ENCODE data around the gene NPL. TPM values are rescaled to one million over a fixed set of nuclear protein-coding genes. Genes with fewer than 3 reads are reported as not detected.

Gene NPL
- polyA plus RNA-seq (2013, experiment 1 of 2; ENCODE audit: insufficient read length): 0.59 TPM
- polyA plus RNA-seq (2013, experiment 2 of 2; ENCODE audit: insufficient read length): 0.84 TPM

- peak; percentile 73 for DNase-seq
These were observed at the start of gene NPL for GRCh38 chr1:182789138-182790076. Gene NPL, plus strand, starts transcription at chr1:182789773. Its CDS starts 4,599 bp downstream, at chr1:182794372.

GRCh38 chr1:182740120-182740519, 49.5 kb upstream of the NPL start:
- DNase-seq: no peak

- DNase-seq: no peak
These were observed 46.8 kb upstream of the NPL start for GRCh38 chr1:182742780-182743179.

DNA sequence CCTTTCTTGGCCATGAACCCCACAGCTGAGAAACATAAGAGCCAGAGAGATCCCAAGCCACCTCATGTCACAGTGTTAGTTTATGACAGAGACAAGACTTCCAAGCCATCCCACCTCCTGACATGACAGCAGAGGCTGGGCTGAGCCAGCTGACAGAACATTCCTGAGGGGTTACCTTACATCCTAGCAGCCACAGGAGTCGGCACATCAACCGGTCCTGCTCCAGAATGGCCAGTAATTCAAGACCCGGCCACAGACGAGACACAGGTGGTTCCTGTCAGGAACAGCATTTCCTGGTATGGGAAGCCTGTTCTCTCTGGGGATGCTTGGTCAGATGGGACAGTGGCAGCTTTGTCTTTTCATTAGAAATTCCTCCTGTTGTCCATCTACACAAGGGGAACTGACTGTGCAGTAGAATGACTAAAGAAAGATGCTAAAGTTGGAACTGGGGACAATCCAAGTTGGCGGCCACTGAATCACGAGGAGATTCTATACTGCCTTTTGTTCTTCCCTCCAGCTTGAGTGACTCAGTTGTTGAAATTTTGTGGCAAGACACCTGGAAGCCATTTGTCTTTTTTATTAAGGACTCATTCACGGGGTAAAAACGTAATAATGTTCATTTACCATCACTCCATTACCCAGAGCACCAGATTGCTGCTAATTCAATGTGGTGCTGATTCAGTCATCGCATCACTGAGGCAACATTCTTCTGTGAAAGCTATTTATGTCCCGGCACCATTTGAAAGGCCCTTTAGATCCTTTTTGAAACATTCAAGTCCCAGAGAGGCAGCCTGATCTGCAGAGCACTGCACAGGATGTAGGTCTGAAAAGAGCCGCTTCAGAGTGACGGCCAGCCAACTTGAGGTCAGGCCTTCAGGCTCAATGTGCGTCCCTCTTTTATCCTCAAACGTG, 37.2 kb upstream of the NPL start:
- no peak for DNase-seq

DNA sequence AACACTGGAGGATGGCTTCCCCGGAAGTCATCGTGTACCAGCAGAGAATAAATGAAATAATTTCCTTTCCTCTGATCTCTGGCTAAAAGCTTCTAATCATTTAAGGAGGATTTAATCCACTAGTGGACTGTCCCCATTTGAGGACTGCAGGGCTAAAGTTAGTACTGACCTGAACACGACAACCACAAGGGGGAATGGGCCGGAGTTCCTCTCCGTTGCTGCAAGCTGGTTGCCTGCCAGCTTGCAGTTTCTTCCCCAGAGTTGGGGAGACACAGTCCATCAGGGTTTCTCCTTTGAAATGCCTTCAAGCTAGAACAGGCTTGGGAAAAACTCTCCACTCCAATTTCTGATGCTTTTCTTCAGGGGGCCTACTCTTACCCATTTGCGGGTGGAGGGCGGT, 35.5 kb upstream of the NPL start:
- no peak for DNase-seq

DNA sequence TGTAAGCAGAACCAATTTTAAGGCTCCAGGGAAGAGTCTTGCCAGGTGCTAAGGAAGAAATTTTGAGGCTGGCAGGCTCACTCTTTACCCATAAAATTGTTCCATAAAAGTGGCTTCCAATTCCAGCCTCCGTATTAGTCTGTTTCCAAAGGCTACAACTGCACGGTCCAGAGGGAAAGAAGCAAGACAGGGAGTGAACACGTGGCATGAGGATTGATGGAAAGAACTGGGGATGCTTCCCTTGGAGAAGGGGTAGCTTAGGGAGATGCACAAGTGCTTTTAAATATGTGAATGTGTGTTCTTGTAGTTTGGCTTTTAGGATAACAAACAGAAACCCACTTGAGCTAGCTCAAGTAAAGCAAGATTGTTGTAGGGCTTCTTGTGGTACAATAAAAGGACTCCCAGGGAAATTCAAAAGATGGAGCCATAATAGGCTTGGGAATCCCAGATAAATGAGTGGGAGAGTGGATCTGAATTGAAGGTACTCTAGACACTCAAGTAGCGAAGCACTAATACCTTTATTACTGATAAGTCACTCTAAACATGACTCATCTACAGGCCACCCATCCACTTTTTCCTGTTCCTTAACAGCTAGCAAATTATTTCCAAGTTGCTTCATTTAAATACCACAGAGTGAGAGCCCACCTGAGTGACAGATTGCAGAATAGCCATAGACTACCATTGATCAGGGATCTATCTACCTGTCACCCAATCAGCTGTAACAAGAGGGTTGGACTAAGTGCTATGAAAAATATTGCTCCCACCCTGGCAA, 34.8 kb upstream of the NPL start:
- no peak for DNase-seq

DNA sequence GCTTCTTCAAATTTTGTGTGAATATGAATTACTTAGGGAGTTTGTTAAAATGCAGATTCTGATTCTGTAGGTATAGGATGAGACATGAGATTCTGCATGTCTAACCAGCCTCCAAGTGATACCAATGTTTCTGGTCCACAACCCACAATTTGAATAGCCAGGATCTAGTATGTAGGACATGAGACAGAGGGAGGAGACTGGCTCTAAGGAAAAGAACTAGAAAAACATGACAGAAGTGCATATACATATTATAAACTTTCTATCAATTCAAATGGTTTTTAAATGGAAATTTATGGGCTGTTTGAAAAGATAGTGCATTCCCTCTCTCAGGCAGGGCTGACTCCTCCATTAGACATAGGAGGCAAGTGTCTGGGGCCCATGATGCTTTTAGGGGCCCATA, 33.9 kb upstream of the NPL start:
- DNase-seq: no peak

DNA sequence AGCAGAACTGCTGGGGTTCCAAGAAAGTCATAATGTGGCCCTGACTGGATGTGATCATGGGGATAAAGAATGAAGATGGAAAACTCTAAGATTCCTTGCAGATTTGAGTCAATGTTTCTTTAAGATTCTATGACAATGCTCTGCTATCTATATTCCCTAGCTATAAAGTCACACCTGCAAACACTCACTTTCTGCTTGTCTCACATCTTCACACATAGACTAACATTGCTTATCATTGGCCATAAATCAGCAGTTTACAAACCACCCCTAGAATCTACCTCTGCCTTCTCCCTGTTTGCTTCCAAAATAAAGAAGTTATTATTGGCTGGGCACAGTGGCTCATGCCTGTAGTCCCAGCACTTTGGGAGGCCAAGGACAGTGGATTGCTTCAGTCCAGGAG, 33.1 kb upstream of the NPL start:
- DNase-seq: no peak

- DNase-seq: no peak
These were observed 27.9 kb upstream of the NPL start for GRCh38 chr1:182761396-182762395.

DNA sequence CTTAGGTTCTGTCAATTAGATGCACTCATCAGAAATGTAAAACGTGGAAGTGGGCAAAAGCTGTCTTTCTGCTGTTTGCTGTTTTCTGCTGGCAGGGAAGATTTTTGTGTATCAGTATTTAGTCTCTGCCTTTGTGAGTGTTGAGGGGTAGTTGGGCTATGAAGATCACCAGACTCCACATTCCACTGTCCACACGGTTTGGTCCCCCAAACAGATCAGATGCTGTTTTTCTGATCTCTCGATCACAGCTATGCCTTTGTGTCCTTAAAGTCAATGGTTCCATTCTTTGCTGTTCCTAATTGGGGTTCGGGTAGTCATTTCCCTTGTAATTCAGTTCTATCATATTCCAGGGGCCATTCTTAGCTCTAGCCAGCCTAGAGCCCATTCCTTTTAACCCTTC, 27.0 kb upstream of the NPL start:
- DNase-seq: no peak

DNA sequence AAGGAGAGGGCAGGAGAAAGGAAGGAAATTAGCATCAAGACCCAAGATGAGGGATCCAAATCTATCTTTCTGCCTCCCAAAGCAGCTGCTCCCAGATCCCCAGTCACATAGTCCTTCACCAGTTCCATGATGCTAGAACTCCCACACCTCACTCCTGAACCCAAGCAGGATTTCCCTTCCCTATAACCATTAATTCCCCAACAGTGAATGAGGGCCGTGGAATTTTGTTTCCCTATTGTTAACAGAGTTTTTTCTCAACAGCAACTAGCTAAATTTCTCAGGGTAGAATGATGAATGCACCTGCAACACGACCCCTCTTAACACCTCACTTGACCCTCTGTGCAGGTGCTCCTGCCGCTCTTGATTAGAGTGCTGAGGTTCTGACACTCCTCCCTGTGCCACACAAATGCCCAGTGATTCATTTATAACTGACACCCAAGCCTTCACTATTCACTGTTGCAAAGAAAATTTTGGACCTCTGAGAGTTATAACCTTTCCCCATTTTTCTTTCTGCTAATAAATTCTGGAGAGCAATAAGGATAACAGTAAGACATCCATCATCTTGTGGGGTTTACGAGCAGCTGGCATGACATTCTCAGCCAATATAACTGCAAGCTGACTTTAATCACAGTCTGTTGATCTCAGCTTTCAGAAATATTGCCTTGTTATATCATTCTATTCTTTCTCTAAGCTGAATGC, 25.4 kb upstream of the NPL start:
- no peak for DNase-seq

DNA sequence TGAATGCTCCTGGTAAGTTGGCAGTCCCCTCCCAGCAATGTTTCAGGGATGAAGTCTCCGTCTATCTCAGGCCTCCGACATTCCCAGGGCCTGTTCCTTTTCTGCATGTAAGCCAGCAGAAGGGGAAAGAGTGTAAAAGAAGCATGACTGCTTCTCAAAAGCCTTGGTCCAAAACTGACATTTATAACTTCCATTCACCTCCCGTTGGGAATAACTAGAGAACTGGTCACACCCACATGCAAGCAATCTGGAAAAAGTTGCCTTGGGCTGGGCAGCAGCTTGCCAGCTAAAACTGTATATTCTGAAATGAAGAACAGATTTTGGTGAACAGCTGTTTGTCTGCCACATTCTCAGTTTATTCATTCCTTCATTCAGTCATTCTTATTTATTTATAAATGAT, 24.2 kb upstream of the NPL start:
- no peak for DNase-seq

- DNase-seq: no peak
These were observed 23.5 kb upstream of the NPL start for GRCh38 chr1:182766050-182766449.

DNA sequence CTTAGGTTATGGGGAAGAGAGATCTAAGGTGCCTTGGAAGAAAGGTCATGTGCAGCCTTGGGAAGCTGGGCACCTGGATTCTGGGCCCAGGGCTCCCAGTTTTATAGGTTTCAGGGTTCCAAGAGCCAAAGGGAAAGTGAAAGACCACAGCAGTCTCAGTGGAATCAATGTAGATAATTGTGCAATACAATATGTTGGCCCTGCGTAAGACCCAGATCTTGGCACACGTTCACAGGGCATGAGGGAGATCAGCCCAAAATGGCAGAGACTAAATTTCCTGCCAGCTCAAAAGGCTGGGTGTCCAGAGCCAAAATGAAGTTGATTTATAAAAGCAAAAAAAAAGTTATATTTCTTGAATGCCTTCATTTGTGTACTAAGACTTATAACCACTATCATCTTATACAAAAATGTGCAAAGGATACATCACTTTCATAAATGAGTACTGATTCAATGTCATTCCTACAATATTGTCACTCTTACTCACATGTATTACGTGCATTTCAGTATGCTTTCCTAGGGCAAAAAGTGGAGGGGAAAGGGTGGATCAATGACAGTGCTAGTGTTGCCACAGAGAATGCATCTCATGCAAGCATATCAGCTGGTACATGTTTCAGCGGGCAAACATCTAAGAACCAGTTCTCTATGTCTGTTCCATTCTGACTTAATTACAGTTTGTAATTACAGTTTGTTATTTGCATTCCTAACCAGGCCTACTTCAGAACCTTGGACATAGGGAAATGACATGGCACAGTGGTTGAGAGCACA, 22.5 kb upstream of the NPL start:
- DNase-seq: no peak

DNA sequence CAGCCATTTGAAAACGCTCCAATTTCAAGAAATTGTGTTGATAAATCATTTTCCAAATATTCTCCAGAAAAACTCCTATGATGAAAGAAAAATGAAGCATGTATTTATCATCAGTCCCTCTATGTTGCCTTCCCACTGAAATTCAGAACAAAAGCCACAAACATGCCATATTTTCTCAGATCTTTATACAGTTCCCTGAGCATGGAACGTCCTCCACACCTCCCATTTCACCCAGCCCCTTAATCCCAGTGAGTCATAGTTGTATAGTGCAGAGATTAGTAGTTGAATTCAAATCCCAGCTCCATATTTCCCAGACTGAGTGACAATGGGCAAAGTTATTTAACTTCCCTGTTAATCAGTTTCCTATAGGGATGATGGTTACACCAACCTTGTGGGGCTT, 20.6 kb upstream of the NPL start:
- peak; percentile 42 for DNase-seq

- peak; percentile 33 for DNase-seq
These were observed 19.3 kb upstream of the NPL start for GRCh38 chr1:182770232-182770631.

DNA sequence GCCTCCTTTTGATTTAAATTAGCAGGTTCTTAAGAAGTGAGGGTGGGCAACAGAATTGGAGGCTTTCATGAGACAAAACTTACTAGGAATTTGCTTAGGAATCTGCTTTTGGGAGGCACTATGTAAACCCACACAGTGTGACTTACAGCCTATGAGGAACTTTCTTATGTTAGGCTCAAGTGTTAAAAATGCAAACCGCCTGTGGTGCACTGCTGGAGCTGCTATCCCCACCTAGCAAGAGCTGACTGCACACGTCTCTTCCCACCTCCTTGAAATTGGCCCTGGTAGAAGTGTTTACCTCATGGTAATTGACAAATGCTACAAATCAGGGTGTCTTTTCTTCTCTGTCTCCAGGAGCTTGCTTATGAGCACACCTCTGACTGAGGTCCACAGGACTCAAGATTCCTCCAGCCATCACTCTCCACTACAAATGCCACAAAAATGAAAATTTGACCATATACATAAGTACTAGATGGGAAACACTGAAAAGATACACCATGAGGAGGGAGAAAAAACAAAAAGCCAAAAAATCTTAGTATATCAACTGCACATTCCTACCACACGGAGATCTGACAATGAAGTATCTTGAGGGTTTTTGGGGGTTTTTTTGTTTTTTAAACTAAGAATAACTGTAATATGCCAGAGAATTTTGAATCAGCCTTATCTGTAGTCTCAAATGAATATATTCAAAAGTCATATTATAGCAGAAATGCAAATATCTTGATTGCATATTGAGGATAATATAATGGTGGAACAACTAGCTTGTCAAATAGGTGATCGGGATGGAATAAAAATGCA, 18.2 kb upstream of the NPL start:
- no peak for DNase-seq

GRCh38 chr1:182777386-182777785, 12.2 kb upstream of the NPL start:
- no peak for DNase-seq

DNA sequence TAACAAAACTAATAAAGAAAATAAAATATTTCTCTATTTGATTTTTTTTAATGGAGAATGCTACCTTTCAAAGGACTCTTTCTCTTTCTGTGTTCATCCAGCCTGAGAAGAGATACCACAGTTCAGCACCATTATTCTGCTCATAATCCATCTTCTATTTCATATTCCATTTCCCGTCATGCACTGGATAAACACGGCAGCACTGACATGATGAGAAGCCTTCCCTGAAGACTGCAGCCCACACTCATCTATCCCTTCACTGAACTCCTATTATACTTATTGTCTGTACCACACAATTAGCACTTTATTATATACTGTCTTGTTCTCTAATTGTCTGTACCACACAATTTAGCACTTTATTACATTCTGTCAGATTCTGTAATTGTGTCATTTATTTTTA, 10.7 kb upstream of the NPL start:
- no peak for DNase-seq

All from fibroblast of skin of back (primary cell).